ENCODE results near the gene CD300LB. TPM values are rescaled to one million over a fixed set of nuclear protein-coding genes. Genes with fewer than 3 reads are reported as not detected.

CD300LB gene
- total RNA-seq, 1 experiment from 2014 or later: not detected

DNA sequence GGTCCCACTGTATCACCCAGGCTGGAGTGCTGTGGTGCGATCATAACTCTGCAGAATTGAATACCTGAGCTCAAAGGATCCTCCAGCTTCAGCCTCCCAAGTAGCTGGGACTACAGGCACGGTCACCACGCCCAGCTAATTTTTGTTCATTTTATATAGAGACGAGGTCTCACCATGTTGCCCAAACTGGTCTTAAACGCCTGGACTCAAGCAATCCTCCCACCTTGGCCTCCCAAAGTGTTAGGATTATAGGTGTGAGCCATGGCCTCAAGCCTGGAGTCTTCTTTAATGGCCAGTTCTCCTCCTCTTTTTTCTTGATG, 484 bp downstream of the CD300LB start:
- H3K27me3 Mint-ChIP-seq (ENCODE audit: low read depth): peaks cover 55% of the 10 kb centered on the region
- H4K8ac ChIP-seq (replicated peaks; ENCODE audit: insufficient read length, low read depth, low read length): no peak overlapping the region
- no peak overlapping the region for H3K56ac ChIP-seq (ENCODE audit: insufficient read length, low read depth, low read length)
- no peak overlapping the region for H2BK120ac ChIP-seq (ENCODE audit: low read depth, low read length, poor library complexity, severe bottlenecking)
- no peak overlapping the region for H3K4ac ChIP-seq (ENCODE audit: low read depth, low read length)
- no peaks in the 10 kb centered on the region for H3K79me2 ChIP-seq (ENCODE audit: insufficient read depth, low read length)
- no peak overlapping the region for H2AFZ ChIP-seq (ENCODE audit: low read length)
- no peak overlapping the region for H4K91ac ChIP-seq (ENCODE audit: insufficient read length, low read depth, low read length)
- no peaks in the 10 kb centered on the region for H3K79me1 ChIP-seq (ENCODE audit: insufficient read depth, low read depth, low read length, poor library complexity, severe bottlenecking)
- no peak overlapping the region for H3K4me3 Mint-ChIP-seq
- H2BK5ac ChIP-seq (ENCODE audit: insufficient read length, low read length): no peak overlapping the region
- no peak overlapping the region for H2BK15ac ChIP-seq (ENCODE audit: low read depth, low read length)
- H3K9me3 ChIP-seq (ENCODE audit: control insufficient read depth, low read depth, low read length): no peaks in the 10 kb centered on the region
- H3K36me3 Mint-ChIP-seq (ENCODE audit: insufficient read depth in 1 of 3, low read depth in 3 of 3): no peaks in the 10 kb centered on the region; a peak in 2 of 7 replicates
- no peak for DNase-seq
- no peaks in the 10 kb centered on the region for H3K23me2 ChIP-seq (ENCODE audit: insufficient read length, low read depth, low read length, poor library complexity, severe bottlenecking)
- no peak overlapping the region for H3K9ac ChIP-seq (ENCODE audit: extremely low read depth, insufficient read length, low read length)
- H2AK5ac ChIP-seq (ENCODE audit: insufficient read length, low read length): no peak overlapping the region
- no peak overlapping the region for H2BK12ac ChIP-seq (ENCODE audit: insufficient read length, low read depth, low read length)
- no peak overlapping the region for H3K4me2 ChIP-seq (ENCODE audit: insufficient read depth, insufficient read length, low read length)
- H3T11ph ChIP-seq (ENCODE audit: low read length): no peak overlapping the region
- no peak overlapping the region for H3K18ac ChIP-seq (ENCODE audit: insufficient read length, low read depth, low read length)
- H4K20me1 ChIP-seq (ENCODE audit: control insufficient read depth, insufficient read depth, insufficient read length): no peaks in the 10 kb centered on the region
- no peaks in the 10 kb centered on the region; a peak in 2 of 5 replicates for H3K9me3 Mint-ChIP-seq
- TF ChIP-seq, protein P1, sequence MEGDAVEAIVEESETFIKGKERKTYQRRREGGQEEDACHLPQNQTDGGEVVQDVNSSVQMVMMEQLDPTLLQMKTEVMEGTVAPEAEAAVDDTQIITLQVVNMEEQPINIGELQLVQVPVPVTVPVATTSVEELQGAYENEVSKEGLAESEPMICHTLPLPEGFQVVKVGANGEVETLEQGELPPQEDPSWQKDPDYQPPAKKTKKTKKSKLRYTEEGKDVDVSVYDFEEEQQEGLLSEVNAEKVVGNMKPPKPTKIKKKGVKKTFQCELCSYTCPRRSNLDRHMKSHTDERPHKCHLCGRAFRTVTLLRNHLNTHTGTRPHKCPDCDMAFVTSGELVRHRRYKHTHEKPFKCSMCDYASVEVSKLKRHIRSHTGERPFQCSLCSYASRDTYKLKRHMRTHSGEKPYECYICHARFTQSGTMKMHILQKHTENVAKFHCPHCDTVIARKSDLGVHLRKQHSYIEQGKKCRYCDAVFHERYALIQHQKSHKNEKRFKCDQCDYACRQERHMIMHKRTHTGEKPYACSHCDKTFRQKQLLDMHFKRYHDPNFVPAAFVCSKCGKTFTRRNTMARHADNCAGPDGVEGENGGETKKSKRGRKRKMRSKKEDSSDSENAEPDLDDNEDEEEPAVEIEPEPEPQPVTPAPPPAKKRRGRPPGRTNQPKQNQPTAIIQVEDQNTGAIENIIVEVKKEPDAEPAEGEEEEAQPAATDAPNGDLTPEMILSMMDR (conservative IDR thresholded peaks at IDR 0.05): no peak
- H4K5ac ChIP-seq (ENCODE audit: insufficient read length, low read depth, low read length): no peak overlapping the region
- no peaks in the 10 kb centered on the region; the same call in 1 of the 2 replicates for H3K27me3 ChIP-seq (ENCODE audit: insufficient read depth, low read length)
- H3K27ac Mint-ChIP-seq: no peak overlapping the region
- no CpG with 5 or more reads among the region's 5 CpGs for WGBS (ENCODE audit: extremely low coverage, insufficient read length, low lambda C conversion rate)
- H3K4me1 ChIP-seq (ENCODE audit: insufficient read depth, low read length): peaks cover 2% of the 10 kb centered on the region
- H2BK20ac ChIP-seq (ENCODE audit: low read depth, low read length, poor library complexity, severe bottlenecking): no peak overlapping the region
- no peak overlapping the region for H3K14ac ChIP-seq (ENCODE audit: insufficient read depth, low read length)
- peaks cover 8 to 10% of the 10 kb centered on the region in 2 experiments for H3K4me1 Mint-ChIP-seq
- H3K27ac ChIP-seq (ENCODE audit: insufficient read length, low read depth, low read length): no peak overlapping the region
- no peak overlapping the region for H3K23ac ChIP-seq (ENCODE audit: insufficient read length, low read depth, low read length)
